SK-N-DZ (cell line): ENCODE results near the gene CENPU.

Source experiments
- DNase-seq: peaks from one replicate; pipeline ENCODE4 v3.0.0-alpha.2; 2015; ENCODE audit warnings: low spot score

CENPU gene

GRCh38 chr4:184713887-184714286 is 20.0 kb downstream of the CENPU start:
- DNase-seq, result no peak

- no peak for DNase-seq
Observed at GRCh38 chr4:184712322-184712721, 21.6 kb downstream of the CENPU start.

- no peak for DNase-seq
Observed at GRCh38 chr4:184706453-184706852, 27.4 kb downstream of the CENPU start.

GRCh38 chr4:184705692-184706091 is 28.2 kb downstream of the CENPU start:
- DNase-seq, result no peak

- DNase-seq, result no peak
Observed at GRCh38 chr4:184702114-184702513, 31.8 kb downstream of the CENPU start.

- DNase-seq, result no peak
Observed at GRCh38 chr4:184699941-184700340, 34.0 kb downstream of the CENPU start.

- DNase-seq, result no peak
Observed at GRCh38 chr4:184697956-184698355, 35.9 kb downstream of the CENPU start.

GRCh38 chr4:184695178-184695896 is 38.6 kb downstream of the CENPU start:
- DNase-seq, result no peak

- DNase-seq, result no peak
Observed at GRCh38 chr4:184694412-184694956, 39.4 kb downstream of the CENPU start.

- no peak for DNase-seq
Observed at GRCh38 chr4:184693056-184693455, 40.8 kb downstream of the CENPU start.

- DNase-seq, result no peak
Observed at GRCh38 chr4:184689681-184690080, 44.2 kb downstream of the CENPU start.

GRCh38 chr4:184688447-184688846 is 45.4 kb downstream of the CENPU start:
- no peak for DNase-seq

GRCh38 chr4:184688005-184688404 is 45.9 kb downstream of the CENPU start:
- DNase-seq, result no peak

- no peak for DNase-seq
Observed at GRCh38 chr4:184684491-184685189, 49.3 kb downstream of the CENPU start.

GRCh38 chr4:184681916-184682315 is 52.0 kb downstream of the CENPU start:
- no peak for DNase-seq

- no peak for DNase-seq
Observed at GRCh38 chr4:184680698-184681097, 53.2 kb downstream of the CENPU start.

- no peak for DNase-seq
Observed at GRCh38 chr4:184675821-184676492, 57.9 kb downstream of the CENPU start.

- DNase-seq, result no peak
Observed at GRCh38 chr4:184675018-184675417, 58.9 kb downstream of the CENPU start.

GRCh38 chr4:184674011-184674410 is 59.9 kb downstream of the CENPU start:
- DNase-seq, result no peak

- no peak for DNase-seq
Observed at GRCh38 chr4:184672741-184673140, 61.2 kb downstream of the CENPU start.

- no peak for DNase-seq
Observed at GRCh38 chr4:184671101-184671500, 62.8 kb downstream of the CENPU start.

- no peak for DNase-seq
Observed at GRCh38 chr4:184669251-184669650, 64.6 kb downstream of the CENPU start.
